Parathyroid adenoma (tissue), 2 donors: ENCODE measurements around the gene PCSK6.

Source experiments
- H2AFZ ChIP-seq: fragments of 300-600 bp; sonication (generic); one replicate; pipeline ENCODE4 v1.7.0; 2017; ENCODE audit warnings: antibody characterized with exemption, mild to moderate bottlenecking
- H3K27ac ChIP-seq: fragments of 300-600 bp; sonication (generic); one replicate; pipeline ENCODE4 v1.7.0; 2017
- H3K27me3 ChIP-seq: fragments of 300-600 bp; sonication (generic); one replicate; pipeline ENCODE4 v1.7.0; 2017; ENCODE audit warnings: low read length; ENCODE audit not compliant: control insufficient read depth, insufficient read depth
- H3K36me3 ChIP-seq: fragments of 300-600 bp; sonication (generic); one replicate; pipeline ENCODE4 v1.7.0; 2017; ENCODE audit warnings: low read length; ENCODE audit not compliant: control insufficient read depth, insufficient read depth
- H3K4me1 ChIP-seq: fragments of 300-600 bp; sonication (generic); one replicate; pipeline ENCODE4 v1.7.0; 2017; ENCODE audit warnings: control low read depth
- H3K4me2 ChIP-seq: fragments of 300-600 bp; sonication (generic); one replicate; pipeline ENCODE4 v1.7.0; 2017; ENCODE audit warnings: low read length
- H3K4me3 ChIP-seq: fragments of 300-600 bp; sonication (generic); one replicate; pipeline ENCODE4 v1.7.0; 2017; ENCODE audit warnings: low read depth, low read length
- H3K79me2 ChIP-seq: fragments of 300-600 bp; sonication (generic); one replicate; pipeline ENCODE4 v1.7.0; 2017; ENCODE audit warnings: control low read depth
- H3K9ac ChIP-seq: fragments of 300-600 bp; sonication (generic); one replicate; pipeline ENCODE4 v1.7.0; 2017; ENCODE audit warnings: mild to moderate bottlenecking
- H3K9me3 ChIP-seq: fragments of 300-600 bp; sonication (generic); one replicate; pipeline ENCODE4 v1.7.0; 2017; ENCODE audit warnings: low read length; ENCODE audit not compliant: control insufficient read depth
- CTCF ChIP-seq: fragments of 300-600 bp; sonication (generic); IDR thresholded peaks from one replicate; pipeline ENCODE4 v1.7.0; 2017; ENCODE audit warnings: antibody characterized with exemption, mild to moderate bottlenecking
- donor health status: primary hyperparathyroidism.

Gene PCSK6

GRCh38 chr15:101522091-101522490 is 32.6 kb upstream of the PCSK6 start:
- Histone ChIP-seq H3K36me3 (no peaks in the 10 kb centered on the region), H3K27me3 (no peaks in the 10 kb centered on the region), H2AFZ (no peak overlapping the region), H3K4me2 (no peak overlapping the region), H3K9me3 (no peaks in the 10 kb centered on the region), H3K79me2 (no peaks in the 10 kb centered on the region), H3K9ac (no peak overlapping the region), H3K4me3 (no peak overlapping the region), H3K4me1 (no peaks in the 10 kb centered on the region), H3K27ac (no peak overlapping the region)
- TF ChIP-seq CTCF = no peak

GRCh38 chr15:101521591-101521990 is 32.1 kb upstream of the PCSK6 start:
- H3K4me3 ChIP-seq = no peak overlapping the region
- no peak overlapping the region for H3K27ac ChIP-seq
- H2AFZ ChIP-seq = no peak overlapping the region
- H3K36me3 ChIP-seq = no peaks in the 10 kb centered on the region
- H3K27me3 ChIP-seq = no peaks in the 10 kb centered on the region
- H3K4me1 ChIP-seq = no peaks in the 10 kb centered on the region
- H3K4me2 ChIP-seq = no peak overlapping the region
- TF ChIP-seq CTCF = no peak
- no peaks in the 10 kb centered on the region for H3K9me3 ChIP-seq
- no peaks in the 10 kb centered on the region for H3K79me2 ChIP-seq
- no peak overlapping the region for H3K9ac ChIP-seq

- Histone ChIP-seq H3K4me3 (no peak overlapping the region), H3K79me2 (no peaks in the 10 kb centered on the region), H3K36me3 (no peaks in the 10 kb centered on the region), H3K4me1 (no peaks in the 10 kb centered on the region), H2AFZ (no peak overlapping the region), H3K27ac (no peak overlapping the region), H3K9me3 (no peaks in the 10 kb centered on the region), H3K4me2 (no peak overlapping the region), H3K9ac (no peak overlapping the region), H3K27me3 (no peaks in the 10 kb centered on the region)
- no peak for TF ChIP-seq CTCF
Measured at GRCh38 chr15:101521069-101521468, 31.6 kb upstream of the PCSK6 start.

- Histone ChIP-seq H3K4me1 (no peaks in the 10 kb centered on the region), H3K79me2 (no peaks in the 10 kb centered on the region), H2AFZ (no peak overlapping the region), H3K27me3 (no peaks in the 10 kb centered on the region), H3K9me3 (no peaks in the 10 kb centered on the region), H3K27ac (no peak overlapping the region), H3K36me3 (no peaks in the 10 kb centered on the region), H3K9ac (no peak overlapping the region), H3K4me2 (no peak overlapping the region), H3K4me3 (no peak overlapping the region)
- no peak for TF ChIP-seq CTCF
Measured at GRCh38 chr15:101520395-101520794, 30.9 kb upstream of the PCSK6 start.

- Histone ChIP-seq H3K9me3 (no peaks in the 10 kb centered on the region), H3K79me2 (no peaks in the 10 kb centered on the region), H2AFZ (no peak overlapping the region), H3K9ac (no peak overlapping the region), H3K4me2 (no peak overlapping the region), H3K4me1 (no peaks in the 10 kb centered on the region), H3K27me3 (no peaks in the 10 kb centered on the region), H3K27ac (no peak overlapping the region), H3K4me3 (no peak overlapping the region), H3K36me3 (no peaks in the 10 kb centered on the region)
- no peak for TF ChIP-seq CTCF
Measured at GRCh38 chr15:101517504-101517903, 28.0 kb upstream of the PCSK6 start.
